ENCODE data around the gene SAMM50. TPM values are rescaled to one million over a fixed set of nuclear protein-coding genes. Genes with fewer than 3 reads are reported as not detected.

The SAMM50 gene
- total RNA-seq, 1 donor from 2014 or later: 57.5 TPM

DNA sequence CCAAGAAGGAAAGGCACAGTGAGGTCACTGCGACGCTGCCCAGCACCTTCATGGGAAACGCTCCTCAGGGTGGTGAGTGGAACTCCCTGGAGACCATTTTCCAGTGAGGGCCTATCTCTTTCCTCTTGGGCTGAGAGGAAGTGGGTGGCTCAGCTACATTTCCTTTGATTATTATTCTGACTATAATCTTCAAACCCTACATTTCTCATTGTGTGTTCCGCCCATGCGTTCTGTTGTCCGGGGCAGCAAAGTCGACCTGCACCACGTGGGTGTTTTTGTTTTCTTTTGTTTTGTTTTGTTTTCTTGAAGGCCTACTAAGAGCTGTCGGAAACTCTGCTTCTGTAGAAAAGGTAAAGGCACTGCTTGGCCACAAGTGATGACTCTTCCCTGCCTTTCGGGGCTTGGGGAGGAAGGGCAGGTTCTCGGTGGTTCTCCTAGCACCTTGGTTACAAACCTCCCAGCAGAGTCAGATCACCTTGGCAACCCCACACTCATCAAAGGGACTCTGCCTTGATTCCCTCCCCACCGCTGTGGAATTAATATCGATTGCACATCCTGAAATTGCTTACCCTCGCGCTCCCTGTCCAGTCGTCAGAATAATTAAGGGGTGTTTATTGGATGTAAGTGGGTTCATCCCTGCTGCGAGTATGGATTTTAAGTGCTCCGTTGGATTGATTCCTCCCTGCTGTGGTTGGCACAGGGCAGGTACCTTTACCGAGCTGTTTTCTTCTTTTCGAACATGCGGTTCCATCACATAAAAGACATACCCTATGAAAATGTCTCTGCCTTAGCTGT is 76.1 kb downstream of the SAMM50 start:
- H3K4me3 Mint-ChIP-seq: peak overlapping the region; percentile 31
- H3K9me3 Mint-ChIP-seq: no peaks in the 10 kb centered on the region
- H3K36me3 Mint-ChIP-seq: no peaks in the 10 kb centered on the region
- peaks cover 35% of the 10 kb centered on the region for H3K4me1 Mint-ChIP-seq (ENCODE audit: unreplicated experiment)
- TF ChIP-seq, protein P1, sequence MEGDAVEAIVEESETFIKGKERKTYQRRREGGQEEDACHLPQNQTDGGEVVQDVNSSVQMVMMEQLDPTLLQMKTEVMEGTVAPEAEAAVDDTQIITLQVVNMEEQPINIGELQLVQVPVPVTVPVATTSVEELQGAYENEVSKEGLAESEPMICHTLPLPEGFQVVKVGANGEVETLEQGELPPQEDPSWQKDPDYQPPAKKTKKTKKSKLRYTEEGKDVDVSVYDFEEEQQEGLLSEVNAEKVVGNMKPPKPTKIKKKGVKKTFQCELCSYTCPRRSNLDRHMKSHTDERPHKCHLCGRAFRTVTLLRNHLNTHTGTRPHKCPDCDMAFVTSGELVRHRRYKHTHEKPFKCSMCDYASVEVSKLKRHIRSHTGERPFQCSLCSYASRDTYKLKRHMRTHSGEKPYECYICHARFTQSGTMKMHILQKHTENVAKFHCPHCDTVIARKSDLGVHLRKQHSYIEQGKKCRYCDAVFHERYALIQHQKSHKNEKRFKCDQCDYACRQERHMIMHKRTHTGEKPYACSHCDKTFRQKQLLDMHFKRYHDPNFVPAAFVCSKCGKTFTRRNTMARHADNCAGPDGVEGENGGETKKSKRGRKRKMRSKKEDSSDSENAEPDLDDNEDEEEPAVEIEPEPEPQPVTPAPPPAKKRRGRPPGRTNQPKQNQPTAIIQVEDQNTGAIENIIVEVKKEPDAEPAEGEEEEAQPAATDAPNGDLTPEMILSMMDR (conservative IDR thresholded peaks at IDR 0.05): no peak
- peak overlapping the region; percentile 23 for H3K27ac Mint-ChIP-seq
- peaks cover 2% of the 10 kb centered on the region for H3K27me3 Mint-ChIP-seq
- DNase-seq (ENCODE audit: extremely low spot score, unreplicated experiment): no peak

DNA sequence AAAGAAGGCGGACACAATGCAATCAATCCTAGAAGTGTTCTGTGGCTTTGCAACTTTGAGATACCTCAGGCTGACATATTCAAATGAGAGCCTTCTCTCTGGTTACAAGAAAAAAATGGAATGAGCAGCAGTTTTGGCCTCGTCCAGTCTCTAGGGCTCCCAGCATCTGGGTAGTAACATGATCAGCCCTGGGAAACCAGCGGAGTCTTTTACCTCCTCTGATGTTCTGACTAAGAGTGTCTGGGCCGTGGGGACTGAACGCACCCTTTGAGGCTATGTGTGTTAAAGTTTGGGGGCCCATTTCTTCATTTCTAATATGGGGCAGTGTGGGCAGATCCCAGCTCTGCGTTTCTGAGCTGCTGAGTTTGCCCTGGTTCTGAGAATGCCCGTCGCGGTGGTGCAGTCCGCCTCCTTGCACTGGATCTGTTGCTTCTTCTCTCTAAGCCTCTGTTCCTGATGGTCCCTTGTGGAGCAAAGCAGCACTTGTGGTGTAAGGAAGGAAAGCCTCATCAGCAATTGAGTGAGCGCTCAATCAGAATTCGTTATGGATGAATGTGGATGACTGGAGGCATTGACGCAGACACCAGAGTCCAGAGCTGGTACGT is 77.0 kb downstream of the SAMM50 start:
- Mint-ChIP-seq H3K36me3 (no peaks in the 10 kb centered on the region), H3K27ac (no peak overlapping the region), H3K4me1 (ENCODE audit: unreplicated experiment) (peaks cover 29% of the 10 kb centered on the region), H3K4me3 (no peak overlapping the region), H3K27me3 (no peaks in the 10 kb centered on the region), H3K9me3 (no peaks in the 10 kb centered on the region)
- DNase-seq (ENCODE audit: extremely low spot score, unreplicated experiment): no peak
- TF ChIP-seq, protein P1 (conservative IDR thresholded peaks at IDR 0.05): no peak

DNA sequence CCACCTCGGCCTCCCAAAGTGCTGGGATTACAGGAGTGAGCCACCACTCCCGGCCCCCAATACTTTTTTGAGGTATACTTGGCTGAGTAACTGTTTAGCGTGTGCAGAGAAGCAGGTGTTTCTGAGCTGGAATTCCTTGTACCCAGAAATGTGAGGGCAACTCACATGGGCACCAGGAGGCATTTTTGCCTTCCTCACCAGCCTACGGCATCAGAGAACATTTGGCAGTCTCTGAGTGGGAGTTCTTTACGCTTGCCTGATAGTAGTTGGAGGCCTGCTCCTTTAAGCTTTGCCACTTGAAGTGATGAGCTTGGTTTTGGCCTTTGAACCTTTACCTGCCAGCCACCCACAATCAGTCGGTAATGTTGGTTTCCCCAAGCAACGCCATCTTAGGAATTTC is 78.0 kb downstream of the SAMM50 start:
- no peak overlapping the region for H3K4me3 Mint-ChIP-seq
- H3K9me3 Mint-ChIP-seq: no peaks in the 10 kb centered on the region

DNA sequence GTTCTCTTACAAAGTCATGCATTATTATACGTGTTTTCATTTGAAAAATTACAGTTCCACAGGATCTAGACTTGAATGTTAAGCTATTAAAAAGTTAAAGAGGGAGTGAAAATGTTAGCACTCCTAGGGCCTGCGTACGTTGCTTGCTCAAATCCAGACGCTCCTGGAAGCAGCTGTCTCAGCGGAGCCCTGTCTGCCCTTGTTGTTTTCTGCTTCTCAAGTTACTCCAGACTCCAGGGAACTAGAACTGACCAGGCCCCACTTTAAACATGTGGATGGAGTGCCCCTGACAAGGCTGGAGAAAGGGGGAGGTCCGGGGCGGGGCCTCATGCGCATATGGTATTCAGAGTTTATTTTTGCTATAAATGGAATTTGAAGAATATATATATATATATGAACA is 78.5 kb downstream of the SAMM50 start:
- no peak overlapping the region for H3K4me3 Mint-ChIP-seq
- TF ChIP-seq, protein P1 (conservative IDR thresholded peaks at IDR 0.05): no peak
- H3K36me3 Mint-ChIP-seq: no peaks in the 10 kb centered on the region
- no peaks in the 10 kb centered on the region for H3K27me3 Mint-ChIP-seq
- no peaks in the 10 kb centered on the region for H3K9me3 Mint-ChIP-seq
- no peak for DNase-seq (ENCODE audit: extremely low spot score, unreplicated experiment)
- H3K27ac Mint-ChIP-seq: no peak overlapping the region
- peaks cover 29% of the 10 kb centered on the region for H3K4me1 Mint-ChIP-seq (ENCODE audit: unreplicated experiment)

More for the DNA sequence above, 78.0 kb downstream of the SAMM50 start:
- TF ChIP-seq, protein P1 (conservative IDR thresholded peaks at IDR 0.05): no peak
- no peaks in the 10 kb centered on the region for H3K27me3 Mint-ChIP-seq
- H3K36me3 Mint-ChIP-seq: no peaks in the 10 kb centered on the region
- no peak overlapping the region for H3K27ac Mint-ChIP-seq
- DNase-seq (ENCODE audit: extremely low spot score, unreplicated experiment): no peak
- peaks cover 29% of the 10 kb centered on the region for H3K4me1 Mint-ChIP-seq (ENCODE audit: unreplicated experiment)

DNA sequence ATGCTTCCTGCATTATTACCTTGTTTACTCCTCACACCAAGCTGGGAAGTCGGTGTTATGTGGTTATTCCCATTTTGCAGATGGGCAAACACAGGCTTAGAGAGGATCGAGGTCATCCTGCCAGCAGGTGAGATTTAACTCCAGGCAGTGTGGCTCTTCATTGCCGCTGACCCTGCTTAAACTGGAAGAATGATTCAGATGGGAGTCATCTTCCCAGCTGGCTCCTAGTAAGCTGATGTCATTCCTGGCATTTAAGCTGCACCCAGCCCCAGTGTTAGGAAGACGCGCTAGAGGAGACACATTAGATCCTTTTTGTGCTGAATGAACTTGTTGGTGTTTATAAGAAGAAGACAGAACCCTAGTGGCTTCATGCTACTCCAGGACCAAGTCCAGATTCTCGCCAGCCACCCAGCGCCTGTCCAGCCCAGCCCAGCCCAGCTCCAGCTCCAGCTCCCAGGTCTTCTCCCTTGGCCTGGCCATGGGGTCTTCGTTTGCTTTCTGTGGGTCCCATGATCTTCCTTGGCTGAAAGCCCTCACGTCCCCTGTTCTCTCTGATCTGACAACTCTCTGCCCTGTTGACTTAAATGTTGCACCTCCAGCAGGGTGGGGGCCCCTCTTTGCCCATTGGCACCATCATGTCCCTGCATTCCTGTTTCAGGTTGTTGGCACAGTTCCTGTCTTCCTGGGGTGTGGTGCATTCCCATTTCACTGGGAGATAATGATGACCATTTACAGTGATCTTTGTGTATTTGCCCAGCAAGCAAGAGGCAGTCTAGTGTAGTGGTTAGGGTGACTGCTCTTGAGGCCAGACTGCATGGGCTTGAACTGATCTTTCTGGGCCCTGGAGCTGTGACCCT is 82.5 kb downstream of the SAMM50 start:
- Mint-ChIP-seq H3K27ac (no peak overlapping the region), H3K36me3 (peaks cover 3% of the 10 kb centered on the region)
- TF ChIP-seq, protein P1 (conservative IDR thresholded peaks at IDR 0.05): no peak

More for the DNA sequence above, 82.5 kb downstream of the SAMM50 start:
- H3K4me1 Mint-ChIP-seq (ENCODE audit: unreplicated experiment): peaks cover 8% of the 10 kb centered on the region
- no peaks in the 10 kb centered on the region for H3K27me3 Mint-ChIP-seq
- no peaks in the 10 kb centered on the region for H3K9me3 Mint-ChIP-seq
- H3K4me3 Mint-ChIP-seq: no peak overlapping the region
- no peak for DNase-seq (ENCODE audit: extremely low spot score, unreplicated experiment)
